ENCODE data around the gene SMG5. TPM values are rescaled to one million over a fixed set of nuclear protein-coding genes. Genes with fewer than 3 reads are reported as not detected.

The SMG5 gene
- total RNA-seq, 1 donor from 2014 or later = 45.9 TPM

- peaks cover 25% of the 10 kb centered on the region for H3K36me3 Mint-ChIP-seq
- H3K27ac Mint-ChIP-seq = no peak overlapping the region
- no peak overlapping the region for H3K4me3 Mint-ChIP-seq
- H3K79me2 ChIP-seq (ENCODE audit: low read depth) = no peaks in the 10 kb centered on the region
- no peak overlapping the region for H3K27ac ChIP-seq
- H3K9me3 Mint-ChIP-seq = no peaks in the 10 kb centered on the region
- no peaks in the 10 kb centered on the region for H3K27me3 ChIP-seq
- no peak overlapping the region for H3K4me2 ChIP-seq
- no peak overlapping the region for H3K4me3 ChIP-seq
- no peaks in the 10 kb centered on the region for H4K20me1 ChIP-seq (ENCODE audit: low read depth)
- H3F3A ChIP-seq (ENCODE audit: low read depth) = no peaks in the 10 kb centered on the region
- H3K27me3 Mint-ChIP-seq (ENCODE audit: insufficient read depth, low read depth) = peaks cover 2% of the 10 kb centered on the region
- no peak overlapping the region for H2AFZ ChIP-seq (replicated peaks)
- no peak for TF ChIP-seq EZH2 (IDR thresholded peaks at IDR 0.05)
- TF ChIP-seq EZH2phosphoT487 (IDR thresholded peaks at IDR 0.05) = no peak
- no peak for TF ChIP-seq CTCF (IDR thresholded peaks at IDR 0.05)
- no peak overlapping the region for H3K9ac ChIP-seq
- no peaks in the 10 kb centered on the region for H3K4me1 Mint-ChIP-seq
- H3K9me3 ChIP-seq (ENCODE audit: low read depth) = no peaks in the 10 kb centered on the region
- no peak for DNase-seq (ENCODE audit: low spot score)
- no peaks in the 10 kb centered on the region for H3K36me3 ChIP-seq
- H3K4me1 ChIP-seq = no peaks in the 10 kb centered on the region
Observed at GRCh38 chr1:156232201-156232894, 50.3 kb downstream of the SMG5 start.

GRCh38 chr1:156230473-156230837 lies 52.2 kb downstream of the SMG5 start:
- H4K20me1 ChIP-seq (ENCODE audit: low read depth) = peaks cover 4% of the 10 kb centered on the region
- Mint-ChIP-seq H3K4me1 (peaks cover 1% of the 10 kb centered on the region), H3K9me3 (no peaks in the 10 kb centered on the region)

GRCh38 chr1:156229809-156230472 lies 52.7 kb downstream of the SMG5 start:
- H3K36me3 ChIP-seq = peaks cover 5% of the 10 kb centered on the region
- no peak for DNase-seq (ENCODE audit: low spot score)

More at GRCh38 chr1:156230473-156230837, 52.2 kb downstream of the SMG5 start:
- Histone ChIP-seq H3K36me3 (peaks cover 5% of the 10 kb centered on the region), H2AFZ (replicated peaks) (no peak overlapping the region), H3K4me2 (no peak overlapping the region), H3K79me2 (ENCODE audit: low read depth) (no peaks in the 10 kb centered on the region), H3K9ac (no peak overlapping the region), H3K4me1 (no peaks in the 10 kb centered on the region), H3F3A (ENCODE audit: low read depth) (no peaks in the 10 kb centered on the region), H3K4me3 (no peak overlapping the region), H3K9me3 (ENCODE audit: low read depth) (no peaks in the 10 kb centered on the region), H3K27me3 (no peaks in the 10 kb centered on the region), H3K27ac (no peak overlapping the region)
- Mint-ChIP-seq H3K27me3 (ENCODE audit: insufficient read depth, low read depth) (peaks cover 4% of the 10 kb centered on the region), H3K36me3 (peaks cover 18% of the 10 kb centered on the region), H3K4me3 (no peak overlapping the region), H3K27ac (peak overlapping the region; percentile 69)
- TF ChIP-seq CTCF (IDR thresholded peaks at IDR 0.05) (no peak), EZH2phosphoT487 (IDR thresholded peaks at IDR 0.05) (no peak), EZH2 (IDR thresholded peaks at IDR 0.05) (no peak)
- no peak for DNase-seq (ENCODE audit: low spot score)

More at GRCh38 chr1:156229809-156230472, 52.7 kb downstream of the SMG5 start:
- Histone ChIP-seq H3K4me3 (no peak overlapping the region), H3F3A (ENCODE audit: low read depth) (peaks cover 3% of the 10 kb centered on the region), H3K27me3 (no peaks in the 10 kb centered on the region), H3K9me3 (ENCODE audit: low read depth) (no peaks in the 10 kb centered on the region), H2AFZ (replicated peaks) (no peak overlapping the region), H3K79me2 (ENCODE audit: low read depth) (no peaks in the 10 kb centered on the region), H3K4me2 (no peak overlapping the region), H3K9ac (no peak overlapping the region), H3K27ac (no peak overlapping the region), H4K20me1 (ENCODE audit: low read depth) (peaks cover 5% of the 10 kb centered on the region), H3K4me1 (no peaks in the 10 kb centered on the region)
- H3K9me3 Mint-ChIP-seq = no peaks in the 10 kb centered on the region
- peaks cover 18% of the 10 kb centered on the region for H3K36me3 Mint-ChIP-seq
- H3K27ac Mint-ChIP-seq = peak overlapping the region; percentile 69
- peaks cover 4% of the 10 kb centered on the region for H3K27me3 Mint-ChIP-seq (ENCODE audit: insufficient read depth, low read depth)
- H3K4me1 Mint-ChIP-seq = peaks cover 4% of the 10 kb centered on the region
- no peak for TF ChIP-seq EZH2 (IDR thresholded peaks at IDR 0.05)
- no peak for TF ChIP-seq CTCF (IDR thresholded peaks at IDR 0.05)
- no peak for TF ChIP-seq EZH2phosphoT487 (IDR thresholded peaks at IDR 0.05)
- H3K4me3 Mint-ChIP-seq = no peak overlapping the region

All from neural progenitor cell (in vitro differentiated cells).